K562 (cell line): ENCODE measurements around the gene RARRES2. TPM values are rescaled to one million over a fixed set of nuclear protein-coding genes. Genes with fewer than 3 reads are reported as not detected.

ENCODE experiments used
- FOXJ2 ChIP-seq: fragments of 200-800 bp; sonication (Bioruptor generic); IDR thresholded peaks from 2 replicates; pipeline ENCODE4 v1.6.1; 2016; ENCODE audit warnings: missing genetic modification characterization, missing compliant biosample characterization
- KAT8 ChIP-seq: fragments of 450-650 bp; IDR thresholded peaks from 2 replicates; pipeline ENCODE4 v1.6.1; 2016; ENCODE audit warnings: low read depth, mild to moderate bottlenecking
- KLF13 ChIP-seq: fragments of 450-650 bp; IDR thresholded peaks from 2 replicates; pipeline ENCODE4 v1.6.1; 2016; ENCODE audit warnings: missing genetic modification characterization, low read depth, mild to moderate bottlenecking, missing compliant biosample characterization, moderate library complexity, borderline replicate concordance
- MAZ ChIP-seq, 2 experiments: fragments of 450-650 bp in 1 of 2; sonication (generic) in 1 of 2; formaldehyde crosslinking; IDR thresholded peaks in 1 of 2; conservative IDR thresholded peaks in 1 of 2; 2 replicates each; pipeline versions ENCODE4 v1.4.0 to v1.5.0; 2020; ENCODE audit warnings: mild to moderate bottlenecking in 1 of 2, missing genetic modification reagents in 1 of 2
- MCM3 ChIP-seq: fragments of 450-650 bp; IDR thresholded peaks from 2 replicates; pipeline ENCODE4 v1.6.1; 2016
- NFXL1 ChIP-seq: fragments of 450-650 bp; formaldehyde crosslinking; IDR thresholded peaks from 2 replicates; pipeline ENCODE4 v1.4.0; 2021; ENCODE audit warnings: mild to moderate bottlenecking
- PBX2 ChIP-seq, 2 experiments: IDR thresholded peaks in 1 of 2; conservative IDR thresholded peaks in 1 of 2; 2 replicates each; pipeline ENCODE4 v1.6.1; 2016; ENCODE audit warnings: low read depth in 2 of 2, mild to moderate bottlenecking in 1 of 2, missing compliant biosample characterization in 1 of 2, missing genetic modification characterization in 1 of 2, moderate library complexity in 1 of 2
- PCBP2 ChIP-seq: fragments of 200-400 bp; formaldehyde crosslinking; IDR thresholded peaks from 2 replicates; pipeline ENCODE4 v1.6.1; 2018; ENCODE audit warnings: low read length, low read depth, mild to moderate bottlenecking, moderate library complexity; ENCODE audit not compliant: poor library complexity, severe bottlenecking
- PHTF2 ChIP-seq: fragments of 250-450 bp; sonication (Bioruptor Pico); IDR thresholded peaks from 2 replicates; pipeline ENCODE4 v1.5.0; 2021; ENCODE audit warnings: mild to moderate bottlenecking
- RBBP5 ChIP-seq: fragments of 200-600 bp; sonication (generic); IDR thresholded peaks from 2 replicates; pipeline ENCODE4 v1.6.1; 2012; ENCODE audit warnings: borderline replicate concordance, mild to moderate bottlenecking, low read length, control low read depth, inconsistent platforms; ENCODE audit not compliant: insufficient read depth, poor library complexity, severe bottlenecking
- SREBF2 ChIP-seq: sonication (generic); formaldehyde crosslinking; IDR thresholded peaks from 2 replicates; pipeline ENCODE4 v1.4.0; 2020; ENCODE audit warnings: mild to moderate bottlenecking, missing genetic modification reagents
- TBP ChIP-seq: optimal IDR thresholded peaks from 2 replicates; pipeline ENCODE3; 2011; ENCODE audit warnings: low read depth, low read length, improper control_type of control experiment
- YY1 ChIP-seq, 3 experiments: IDR thresholded peaks; 2 replicates each; pipeline ENCODE4 v1.6.1; 2011; ENCODE audit warnings: low read length in 2 of 3, mild to moderate bottlenecking in 2 of 3, moderate library complexity in 2 of 3, borderline replicate concordance in 1 of 3, control low read depth in 1 of 3, low read depth in 1 of 3; ENCODE audit not compliant: insufficient read depth in 3 of 3, insufficient replicate concordance in 2 of 3, control insufficient read depth in 1 of 3, insufficient read length in 1 of 3; ENCODE audit errors: extremely low read depth in 1 of 3
- ZEB2 ChIP-seq: fragments of 450-650 bp; IDR thresholded peaks from 2 replicates; pipeline ENCODE4 v1.6.1; 2016
- ZNF263 ChIP-seq: sonication (generic); formaldehyde crosslinking; IDR thresholded peaks from 2 replicates; pipeline ENCODE4 v1.8.0; 2022; ENCODE audit warnings: mild to moderate bottlenecking, missing genetic modification reagents, borderline replicate concordance
- ZNF655 ChIP-seq: fragments of 250-450 bp; sonication (Bioruptor Pico); IDR thresholded peaks from 2 replicates; pipeline ENCODE4 v1.5.0; 2021
- ZNF77 ChIP-seq: fragments of 250-450 bp; sonication (Bioruptor Pico); IDR thresholded peaks from 2 replicates; pipeline ENCODE4 v1.5.0; 2020
- polyA plus RNA-seq, 8 experiments: library from polyadenylated mRNA; depleted of rRNA in 4 of 8; stranded (reverse) in 5 of 8; unstranded in 3 of 8; fragments of >200 nt; fragmentation: Nextera tagmentation in 2 of 8; fragmentation: Illumina TruSeq in 1 of 8; extraction: Ambion mirVana in 2 of 8; extraction: Trizol in 1 of 8; gene quantifications; 2 replicates each; pipeline versions ENCODE4 v1.2.1 to v1.2.3, GENCODE V29; 2011 to 2014; ENCODE audit warnings: inconsistent platforms in 1 of 8, missing spikeins in 1 of 8
- total RNA-seq, 7 experiments: library from RNA; depleted of rRNA in 6 of 7; stranded (reverse); fragments of >200 nt in 6 of 7; fragmentation: Illumina TruSeq in 2 of 7; extraction: Trizol in 2 of 7; gene quantifications; 2 replicates each; pipeline versions ENCODE4 v1.2.1 to v1.2.3, GENCODE V29; 2011 to 2021; ENCODE audit warnings: low replicate concordance in 1 of 7
- TF ChIP-seq, protein P1 (sequence below): sonication (generic); formaldehyde crosslinking; IDR thresholded peaks from 2 replicates; pipeline ENCODE4 v1.8.1; 2023; ENCODE audit warnings: mild to moderate bottlenecking, missing genetic modification reagents
- TF ChIP-seq, protein P2 (sequence below): fragments of 250-450 bp; sonication (Bioruptor Pico); IDR thresholded peaks from 2 replicates; pipeline ENCODE4 v1.8.0; 2022; ENCODE audit warnings: moderate library complexity, mild to moderate bottlenecking, inconsistent platforms

RARRES2 gene
- total and polyA plus RNA-seq, 9 of the 15 experiments (the other 6 are each of a cell fraction or from before 2014, with no cell fraction given), result 0.11 to 1.7 (median 0.23) TPM; not detected in 6

- no peak for TF ChIP-seq PCBP2
- no peak for TF ChIP-seq ZNF655 (CRISPR knock-in tag)
- TF ChIP-seq SREBF2 (CRISPR knock-in tag), result no peak
- no peak for TF ChIP-seq MCM3
- no peak for TF ChIP-seq KAT8
- TF ChIP-seq PBX2 (CRISPR knock-in tag; IDR thresholded peaks at IDR 0.05; ENCODE audit: low read depth), result no peak
- peak; percentile 55 for TF ChIP-seq PBX2 (tag; conservative IDR thresholded peaks at IDR 0.05; ENCODE audit: low read depth)
- TF ChIP-seq ZNF77 (CRISPR knock-in tag), result no peak
- TF ChIP-seq ZEB2, result no peak
- TF ChIP-seq TBP, result no peak
- TF ChIP-seq, protein P1, sequence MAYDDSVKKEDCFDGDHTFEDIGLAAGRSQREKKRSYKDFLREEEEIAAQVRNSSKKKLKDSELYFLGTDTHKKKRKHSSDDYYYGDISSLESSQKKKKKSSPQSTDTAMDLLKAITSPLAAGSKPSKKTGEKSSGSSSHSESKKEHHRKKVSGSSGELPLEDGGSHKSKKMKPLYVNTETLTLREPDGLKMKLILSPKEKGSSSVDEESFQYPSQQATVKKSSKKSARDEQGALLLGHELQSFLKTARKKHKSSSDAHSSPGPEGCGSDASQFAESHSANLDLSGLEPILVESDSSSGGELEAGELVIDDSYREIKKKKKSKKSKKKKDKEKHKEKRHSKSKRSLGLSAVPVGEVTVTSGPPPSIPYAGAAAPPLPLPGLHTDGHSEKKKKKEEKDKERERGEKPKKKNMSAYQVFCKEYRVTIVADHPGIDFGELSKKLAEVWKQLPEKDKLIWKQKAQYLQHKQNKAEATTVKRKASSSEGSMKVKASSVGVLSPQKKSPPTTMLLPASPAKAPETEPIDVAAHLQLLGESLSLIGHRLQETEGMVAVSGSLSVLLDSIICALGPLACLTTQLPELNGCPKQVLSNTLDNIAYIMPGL, result no peak
- no peak for TF ChIP-seq NFXL1 (CRISPR knock-in tag)
- no peak for TF ChIP-seq RBBP5
- TF ChIP-seq, protein P2, sequence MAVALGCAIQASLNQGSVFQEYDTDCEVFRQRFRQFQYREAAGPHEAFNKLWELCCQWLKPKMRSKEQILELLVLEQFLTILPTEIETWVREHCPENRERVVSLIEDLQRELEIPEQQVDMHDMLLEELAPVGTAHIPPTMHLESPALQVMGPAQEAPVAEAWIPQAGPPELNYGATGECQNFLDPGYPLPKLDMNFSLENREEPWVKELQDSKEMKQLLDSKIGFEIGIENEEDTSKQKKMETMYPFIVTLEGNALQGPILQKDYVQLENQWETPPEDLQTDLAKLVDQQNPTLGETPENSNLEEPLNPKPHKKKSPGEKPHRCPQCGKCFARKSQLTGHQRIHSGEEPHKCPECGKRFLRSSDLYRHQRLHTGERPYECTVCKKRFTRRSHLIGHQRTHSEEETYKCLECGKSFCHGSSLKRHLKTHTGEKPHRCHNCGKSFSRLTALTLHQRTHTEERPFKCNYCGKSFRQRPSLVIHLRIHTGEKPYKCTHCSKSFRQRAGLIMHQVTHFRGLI (CRISPR knock-in tag), result no peak
- TF ChIP-seq MAZ (CRISPR knock-in tag; conservative IDR thresholded peaks at IDR 0.05 in 1 of 2, IDR thresholded peaks at IDR 0.05 in 1 of 2), result no peak
- TF ChIP-seq ZNF263 (CRISPR knock-in tag), result no peak
- TF ChIP-seq YY1 (IDR thresholded peaks at IDR 0.05; ENCODE audit: borderline replicate concordance in 1 of 3, control insufficient read depth in 1 of 3, extremely low read depth in 1 of 3, insufficient read depth in 3 of 3, insufficient read length in 1 of 3, insufficient replicate concordance in 2 of 3, low read depth in 1 of 3, low read length in 2 of 3), result no peak
- no peak for TF ChIP-seq PHTF2
- TF ChIP-seq FOXJ2 (tag), result peak; percentile 98
- no peak for TF ChIP-seq KLF13 (tag)
Measured at GRCh38 chr7:150365673-150366398, 24.4 kb upstream of the RARRES2 start (continued).
